Liver (tissue), 9 donors: Measurements from ENCODE around the gene FOXR1. TPM values are rescaled to one million over a fixed set of nuclear protein-coding genes. Genes with fewer than 3 reads are reported as not detected.

Experiments
- DNase-seq: peaks from one replicate; pipeline ENCODE4 v3.0.0-alpha.2; 2017; ENCODE audit warnings: low spot score
- H3K27ac ChIP-seq, 2 donors: one replicate each; pipeline ENCODE4 v1.7.0; 2013; ENCODE audit warnings: inconsistent platforms in 2 of 2, low read length in 2 of 2, control low read depth in 1 of 2, low read depth in 1 of 2, mild to moderate bottlenecking in 1 of 2
- H3K27me3 ChIP-seq, 4 donors: one replicate each; pipeline versions ENCODE4 v1.6.1 to v1.7.0; 2013; ENCODE audit warnings: low read length in 3 of 4, inconsistent platforms in 1 of 4, mild to moderate bottlenecking in 1 of 4, moderate library complexity in 1 of 4; ENCODE audit not compliant: control insufficient read depth in 4 of 4, insufficient read depth in 4 of 4
- H3K36me3 ChIP-seq, 4 donors: one replicate each; pipeline versions ENCODE4 v1.6.1 to v1.7.0; 2013; ENCODE audit warnings: low read length in 3 of 4, mild to moderate bottlenecking in 3 of 4, low read depth in 1 of 4, moderate library complexity in 1 of 4; ENCODE audit not compliant: control insufficient read depth in 4 of 4, insufficient read depth in 3 of 4
- H3K4me1 ChIP-seq, 4 donors: one replicate each; pipeline versions ENCODE4 v1.6.1 to v1.7.0; 2013; ENCODE audit warnings: low read length in 3 of 4, mild to moderate bottlenecking in 3 of 4, moderate library complexity in 1 of 4; ENCODE audit not compliant: control insufficient read depth in 4 of 4, insufficient read depth in 4 of 4
- H3K4me3 ChIP-seq, 3 donors: one replicate each; pipeline versions ENCODE4 v1.6.1 to v1.7.0; 2013; ENCODE audit warnings: low read length in 3 of 3, control low read depth in 1 of 3, low read depth in 1 of 3, mild to moderate bottlenecking in 1 of 3
- H3K9ac ChIP-seq, 2 donors: one replicate each; pipeline ENCODE4 v1.7.0; 2013; ENCODE audit warnings: low read length in 2 of 2, mild to moderate bottlenecking in 2 of 2, moderate library complexity in 2 of 2, control low read depth in 1 of 2, low read depth in 1 of 2
- H3K9me3 ChIP-seq, 4 donors: one replicate each; pipeline versions ENCODE4 v1.6.1 to v1.7.0; 2013; ENCODE audit warnings: low read length in 3 of 4; ENCODE audit not compliant: control insufficient read depth in 4 of 4
- ATF3 ChIP-seq: IDR thresholded peaks from 2 replicates; pipeline ENCODE4 v1.6.1; 2016; ENCODE audit warnings: antibody characterized with exemption
- EGR1 ChIP-seq, 2 donors: IDR thresholded peaks; 2 replicates each; pipeline ENCODE4 v1.6.1; 2016 to 2018; ENCODE audit warnings: antibody characterized with exemption in 2 of 2, low read depth in 2 of 2
- FOXA2 ChIP-seq: IDR thresholded peaks from 2 replicates; pipeline ENCODE4 v1.6.1; 2016; ENCODE audit warnings: antibody characterized with exemption
- HNF4A ChIP-seq, 2 donors: conservative IDR thresholded peaks; 2 replicates each; pipeline ENCODE4 v1.6.1; 2016; ENCODE audit warnings: antibody characterized with exemption in 2 of 2, mild to moderate bottlenecking in 2 of 2
- JUND ChIP-seq, 2 donors: IDR thresholded peaks; 2 replicates each; pipeline ENCODE4 v1.6.1; 2016; ENCODE audit warnings: antibody characterized with exemption in 2 of 2
- NR2F2 ChIP-seq: IDR thresholded peaks from 2 replicates; pipeline ENCODE4 v1.6.1; 2016; ENCODE audit warnings: antibody characterized with exemption
- REST ChIP-seq: IDR thresholded peaks from 2 replicates; pipeline ENCODE4 v1.6.1; 2016; ENCODE audit warnings: antibody characterized with exemption, mild to moderate bottlenecking
- RXRA ChIP-seq, 2 donors: IDR thresholded peaks; 2 replicates each; pipeline ENCODE4 v1.6.1; 2017 to 2018; ENCODE audit warnings: antibody characterized with exemption in 2 of 2, mild to moderate bottlenecking in 1 of 2
- SP1 ChIP-seq: IDR thresholded peaks from 2 replicates; pipeline ENCODE4 v1.6.1; 2018; ENCODE audit warnings: antibody characterized with exemption, mild to moderate bottlenecking
- TAF1 ChIP-seq: conservative IDR thresholded peaks from 2 replicates; pipeline ENCODE4 v1.6.1; 2016; ENCODE audit warnings: antibody characterized with exemption, mild to moderate bottlenecking
- YY1 ChIP-seq: IDR thresholded peaks from 2 replicates; pipeline ENCODE4 v1.6.1; 2016; ENCODE audit warnings: antibody characterized with exemption, mild to moderate bottlenecking
- ZBTB33 ChIP-seq: IDR thresholded peaks from 2 replicates; pipeline ENCODE4 v1.6.1; 2016; ENCODE audit warnings: antibody characterized with exemption
- WGBS: extraction: QIAGEN DNeasy Blood & Tissue Kit; methylation state at CpG from one replicate; pipeline ENCODE4 v1.1.7; 2013; 5-methylcytosine and 5-hydroxymethylcytosine counted together
- polyA plus RNA-seq, 2 donors: library from polyadenylated mRNA; stranded (reverse) in 1 of 2; unstranded in 1 of 2; fragments of 200-250 nt in 1 of 2; fragments of >200 nt in 1 of 2; fragmentation: Nextera tagmentation in 1 of 2; extraction: Ambion mirVana in 1 of 2; gene quantifications; one replicate each; pipeline versions ENCODE4 v1.2.1 to v1.2.3, GENCODE V29; 2013 to 2015
- total RNA-seq, 2 donors: library from RNA; depleted of rRNA; stranded (reverse); fragments of >200 nt; gene quantifications; one replicate each; pipeline ENCODE4 v1.2.3, GENCODE V29; 2014
- donor health status: healthy.
- donor health status: healthy.
- donor health status: healthy.
- donor health status: healthy.
- donor health status: healthy.

Gene FOXR1
- total and polyA plus RNA-seq, 4 donors, result not detected

- TF ChIP-seq TAF1 (no peak), FOXA2 (no peak), RXRA (IDR thresholded peaks at IDR 0.05) (no peak), SP1 (no peak), JUND (IDR thresholded peaks at IDR 0.05) (no peak), REST (no peak), YY1 (no peak)
- Histone ChIP-seq H3K27me3 (no peaks in the 10 kb centered on the region), H3K4me1 (peaks cover 0 to 4% (median 2%) of the 10 kb centered on the region in 4 donors), H3K4me3 (no peak overlapping the region), H3K9ac (no peak overlapping the region), H3K27ac (no peak overlapping the region), H3K9me3 (no peaks in the 10 kb centered on the region), H3K36me3 (peaks cover 0 to 1% (median 0%) of the 10 kb centered on the region in 4 donors)
- DNase-seq, result no peak
- WGBS, result 83% methylated on average over 8 of the region's 8 CpGs
Measured at GRCh38 chr11:118935376-118935775, 36.2 kb upstream of the FOXR1 start.

GRCh38 chr11:118938491-118939403 is 32.8 kb upstream of the FOXR1 start:
- H3K9me3 ChIP-seq, result no peaks in the 10 kb centered on the region
- no peak overlapping the region for H3K4me3 ChIP-seq
- H3K27ac ChIP-seq, result no peak overlapping the region
- DNase-seq, result no peak
- TF ChIP-seq HNF4A (conservative IDR thresholded peaks at IDR 0.05) (no peak), NR2F2 (no peak)
- no peaks in the 10 kb centered on the region for H3K4me1 ChIP-seq
- H3K36me3 ChIP-seq, result peaks cover 0 to 1% (median 0%) of the 10 kb centered on the region in 4 donors
- H3K27me3 ChIP-seq, result no peaks in the 10 kb centered on the region
- 74% methylated on average over 11 of the region's 11 CpGs for WGBS
- H3K9ac ChIP-seq, result no peak overlapping the region

GRCh38 chr11:118939404-118939915 is 32.1 kb upstream of the FOXR1 start:
- Histone ChIP-seq H3K27ac (no peak overlapping the region), H3K9ac (no peak overlapping the region), H3K27me3 (no peaks in the 10 kb centered on the region), H3K36me3 (peaks cover 0 to 1% (median 0%) of the 10 kb centered on the region in 4 donors), H3K9me3 (no peaks in the 10 kb centered on the region), H3K4me1 (no peaks in the 10 kb centered on the region), H3K4me3 (no peak overlapping the region)
- no peak for TF ChIP-seq SP1
- no peak for TF ChIP-seq EGR1 (IDR thresholded peaks at IDR 0.05; ENCODE audit: low read depth in 2 of 2)
- TF ChIP-seq ATF3, result no peak
- TF ChIP-seq JUND (IDR thresholded peaks at IDR 0.05), result no peak
- TF ChIP-seq TAF1, result no peak
- TF ChIP-seq ZBTB33, result no peak
- TF ChIP-seq REST, result no peak
- no peak for DNase-seq
- WGBS, result 62% methylated on average over 8 of the region's 8 CpGs
